HG03575 (cell line): ENCODE measurements around the gene KMT5B.
"Not testable (repeated sequence)": the region's sequence is repeated elsewhere in the genome, so short reads cannot be mapped to it uniquely, and the experiment has no call there.

Source experiments
- ATAC-seq: cut with Tn5 transposase; IDR thresholded peaks from one replicate; pipeline ENCODE4 v1.9.1; 2021; ENCODE audit not compliant: unreplicated experiment, insufficient number of reproducible peaks, low FRiP score; ENCODE audit errors: extremely low read depth

KMT5B gene

DNA sequence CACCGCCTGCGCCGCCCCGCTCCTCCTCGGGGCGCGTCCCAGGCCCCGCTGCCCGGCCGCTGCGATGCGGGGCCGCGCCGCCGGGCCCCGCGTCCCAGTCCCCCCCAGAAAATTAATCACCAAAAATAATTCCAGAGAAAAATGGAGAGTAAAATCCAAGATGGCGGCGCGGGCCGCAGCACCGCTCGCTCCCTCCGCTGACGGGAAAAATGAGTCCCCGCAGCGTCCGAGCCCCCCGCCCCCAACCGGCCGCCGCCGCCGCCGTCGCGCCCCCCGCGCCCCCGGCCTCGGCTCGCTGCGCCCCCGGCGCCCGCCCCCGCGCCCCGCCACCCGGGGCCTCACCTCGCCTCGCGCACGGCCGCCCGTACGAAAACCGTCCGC, at the start of gene KMT5B:
Gene KMT5B, minus strand, starts transcription at position 162 of the 381 bp plus-strand sequence. CDS start 23,220 bp downstream, outside the sequence.
- no peak for ATAC-seq

DNA sequence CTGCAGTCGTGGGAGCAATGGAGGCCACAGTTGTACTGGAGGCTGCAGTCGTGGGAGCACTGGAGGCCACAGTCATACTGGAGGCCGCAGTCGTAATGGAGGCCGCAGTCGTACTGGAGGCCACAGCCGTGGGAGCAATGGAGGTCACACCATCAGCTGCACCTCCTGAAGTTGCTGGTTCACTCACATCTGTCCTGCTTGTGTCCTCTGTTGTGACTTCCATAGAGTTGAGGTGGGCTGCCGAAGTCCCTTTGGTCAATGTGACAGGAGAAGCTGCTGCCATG, 49.4 kb upstream of the KMT5B start:
- no peak for ATAC-seq

DNA sequence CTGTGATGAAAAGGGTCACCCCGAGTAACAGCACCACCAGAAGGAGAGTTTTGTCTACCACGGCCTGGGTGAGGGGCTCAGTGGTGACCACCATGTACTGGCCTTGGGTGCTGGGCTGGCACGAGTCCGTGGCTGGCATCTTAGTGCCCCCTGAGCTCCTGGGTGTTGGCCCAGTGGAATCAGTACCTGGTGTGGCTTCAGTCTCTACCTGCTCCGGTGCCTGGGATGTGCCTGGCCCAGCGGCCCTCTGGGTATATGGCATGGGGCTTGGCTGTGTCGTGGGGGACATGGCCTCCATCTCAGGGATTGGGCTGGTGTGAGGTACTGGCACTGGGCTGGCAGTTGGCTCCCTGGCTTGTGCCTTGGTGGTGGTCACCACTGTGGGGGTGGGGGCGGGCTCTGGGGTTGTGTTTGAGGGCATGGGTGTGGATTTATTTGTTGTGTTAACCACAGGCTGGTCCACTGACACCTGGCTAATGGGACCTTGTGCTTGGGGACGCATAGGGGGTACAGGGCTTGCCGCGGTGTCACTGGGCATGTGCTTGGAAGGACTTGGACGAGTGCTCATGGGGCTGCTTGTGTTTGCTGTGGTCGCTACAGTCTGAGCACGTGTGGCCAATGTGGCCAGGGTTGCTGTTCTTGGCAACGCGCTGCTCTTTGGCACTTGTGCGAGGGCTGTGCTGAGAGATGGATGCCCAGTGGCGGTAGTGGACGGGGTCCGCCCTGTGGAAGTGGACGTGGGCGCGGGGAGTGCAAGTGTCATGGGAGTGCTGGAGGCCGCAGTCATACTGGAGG, 48.9 kb upstream of the KMT5B start:
- ATAC-seq, result no peak

DNA sequence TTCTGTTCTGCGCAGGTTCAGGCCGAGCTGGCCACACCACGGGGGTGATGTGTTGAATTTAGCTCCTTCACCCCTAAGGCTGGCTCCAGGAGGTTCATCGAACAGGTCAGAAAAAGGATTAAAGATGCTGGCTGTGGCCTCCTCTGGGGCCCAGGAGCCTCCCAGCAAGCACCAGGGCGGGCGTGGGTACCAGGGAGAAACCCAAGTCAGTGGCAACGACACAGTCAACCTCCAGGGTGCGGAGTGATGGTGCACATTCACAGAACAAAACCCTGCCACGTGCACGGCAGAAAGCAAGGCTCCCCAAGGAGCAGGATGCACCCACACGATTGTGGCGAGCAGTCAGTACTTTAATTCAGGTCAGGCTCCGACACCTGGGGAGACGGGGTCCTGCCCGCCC, 47.9 kb upstream of the KMT5B start:
- ATAC-seq, result no peak

DNA sequence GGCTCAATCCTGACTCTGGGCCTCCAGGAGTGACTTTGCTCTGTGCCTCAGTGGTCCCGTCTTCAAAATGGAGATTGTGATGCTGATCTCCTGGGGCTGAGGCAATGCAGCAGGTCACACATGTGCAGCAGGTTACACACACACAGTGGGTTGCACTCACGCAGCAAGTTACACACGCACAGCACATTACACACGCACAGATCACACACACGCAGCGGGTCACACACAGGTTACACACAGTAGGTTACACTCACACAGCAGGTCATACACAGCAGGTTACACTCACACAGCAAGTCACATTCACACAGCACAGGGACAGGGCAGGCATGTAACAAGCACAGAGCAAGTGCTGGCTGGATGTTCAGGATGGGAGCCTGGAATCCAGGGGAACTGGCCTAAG, 47.4 kb upstream of the KMT5B start:
- no peak for ATAC-seq

DNA sequence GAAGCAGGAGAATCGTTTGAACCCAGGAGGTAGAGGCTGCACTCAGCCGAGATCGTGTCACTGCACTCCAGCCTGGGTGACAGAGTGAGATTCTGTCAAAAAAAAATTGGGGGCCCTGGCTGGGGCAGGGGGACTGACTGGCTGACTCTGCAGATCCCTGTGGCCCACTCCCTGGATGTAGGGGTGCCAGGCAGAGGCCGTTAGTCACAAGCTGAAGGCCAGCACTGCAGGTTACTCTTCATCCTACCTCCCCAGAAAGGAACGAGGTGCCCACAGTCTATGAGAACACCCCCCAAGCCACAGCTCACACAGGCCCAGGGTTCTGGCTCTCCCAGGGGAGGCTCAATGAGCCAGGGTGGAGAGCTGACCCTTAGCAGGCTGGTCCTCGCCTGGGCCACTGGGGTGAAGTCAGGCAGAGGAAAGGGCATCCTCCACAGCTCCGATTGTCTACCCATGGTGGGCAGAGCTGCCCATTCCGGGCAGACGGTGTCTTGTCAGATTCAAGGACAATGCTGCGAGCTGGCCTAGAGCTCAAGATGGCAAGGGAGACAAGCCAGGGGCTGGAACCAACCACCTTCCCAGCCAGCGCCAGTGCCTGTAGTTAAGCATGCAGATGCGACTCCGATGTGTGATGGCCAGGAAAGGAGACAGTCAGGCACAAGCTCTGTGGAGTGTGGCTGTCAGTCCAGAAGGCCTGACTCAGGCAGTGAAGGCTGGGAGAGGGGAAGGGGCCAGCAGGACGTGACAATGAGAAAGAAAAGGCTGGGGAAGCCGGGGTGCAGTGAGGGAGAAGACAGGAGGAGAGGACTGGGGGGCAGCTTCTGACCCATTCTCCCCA, 46.2 kb upstream of the KMT5B start:
- no peak for ATAC-seq

DNA sequence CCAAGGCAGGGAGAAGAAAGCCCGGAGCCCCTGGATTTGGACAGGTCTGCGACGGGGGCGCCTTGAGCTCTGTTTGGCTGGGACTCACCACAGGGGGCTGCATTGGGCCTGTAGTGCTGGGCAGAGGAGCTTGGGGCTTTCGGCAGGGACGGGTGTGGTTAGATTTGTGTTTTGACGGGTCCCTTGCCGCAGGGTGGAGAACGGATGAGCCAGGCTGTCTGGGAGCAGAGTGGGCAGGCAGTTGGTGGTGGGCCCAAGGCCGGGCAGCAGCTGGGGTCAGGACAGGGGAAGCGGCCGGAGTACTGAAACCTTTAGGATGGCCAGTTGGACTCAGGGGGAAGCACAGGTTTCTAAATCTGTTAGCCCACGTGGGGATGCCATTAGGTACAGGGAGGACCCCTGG, 45.3 kb upstream of the KMT5B start:
- ATAC-seq, result no peak

DNA sequence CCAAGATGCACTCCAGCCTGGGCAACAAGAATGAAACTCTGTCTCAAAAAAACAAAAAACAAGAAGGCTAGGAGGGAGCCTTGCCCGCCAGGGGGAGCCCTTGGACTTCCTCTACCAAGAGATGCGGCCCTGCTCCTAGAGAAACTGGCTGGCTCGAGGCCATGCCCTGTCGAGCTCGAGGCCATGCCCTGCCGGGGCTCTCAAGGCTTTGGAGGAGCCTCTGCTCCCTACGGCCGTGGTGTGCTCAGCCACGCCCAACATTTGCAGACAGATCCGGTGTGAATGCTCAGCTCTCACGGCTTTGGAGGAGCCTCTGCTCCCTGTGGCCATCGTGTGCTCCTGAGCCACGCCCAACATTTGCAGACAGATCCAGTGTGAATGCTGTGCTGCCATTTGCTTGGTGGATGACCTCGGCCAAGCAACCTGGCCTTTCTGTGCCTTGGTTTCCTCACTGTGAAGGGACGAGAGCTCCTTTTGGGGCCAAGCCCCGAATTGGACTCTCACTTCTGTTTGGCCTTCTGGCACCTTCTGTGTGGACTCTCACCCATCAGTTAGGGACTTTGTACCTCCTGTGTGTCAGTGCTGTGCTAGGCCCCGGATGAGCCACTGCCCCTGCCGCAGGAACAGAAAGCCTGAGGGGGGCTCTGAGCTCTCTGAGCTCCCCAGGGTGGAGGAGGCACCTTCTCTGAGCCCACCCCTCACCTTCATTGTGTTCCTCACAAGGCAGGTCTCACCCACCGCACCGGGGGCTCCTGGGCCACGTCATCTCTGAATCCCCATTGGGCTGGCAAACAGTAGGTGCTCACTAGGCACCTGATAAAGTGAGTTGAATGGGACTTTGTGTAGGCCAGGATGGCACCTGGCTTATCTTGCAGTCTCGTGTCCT, 44.6 kb upstream of the KMT5B start:
- no peak for ATAC-seq

DNA sequence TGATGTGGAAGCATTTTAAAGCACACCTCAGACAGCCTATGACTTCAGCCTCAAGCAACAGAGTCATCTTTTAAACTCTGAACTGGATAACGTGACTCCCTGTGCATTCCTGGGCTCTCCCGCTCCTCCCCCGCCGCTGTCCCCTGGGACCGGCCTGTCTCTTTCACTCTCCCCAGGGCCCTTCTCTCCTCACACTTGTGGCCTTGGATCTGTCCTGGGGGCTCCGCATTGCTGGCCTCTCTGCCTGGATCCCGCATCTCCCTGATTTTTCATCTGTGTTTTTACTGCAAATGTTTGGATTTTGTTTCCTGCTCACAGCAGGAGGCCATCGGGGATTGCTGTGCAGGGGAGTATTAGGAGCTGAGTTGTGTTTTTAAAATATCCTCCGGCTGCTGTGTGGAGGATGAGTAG, 43.2 kb upstream of the KMT5B start:
- no peak for ATAC-seq

DNA sequence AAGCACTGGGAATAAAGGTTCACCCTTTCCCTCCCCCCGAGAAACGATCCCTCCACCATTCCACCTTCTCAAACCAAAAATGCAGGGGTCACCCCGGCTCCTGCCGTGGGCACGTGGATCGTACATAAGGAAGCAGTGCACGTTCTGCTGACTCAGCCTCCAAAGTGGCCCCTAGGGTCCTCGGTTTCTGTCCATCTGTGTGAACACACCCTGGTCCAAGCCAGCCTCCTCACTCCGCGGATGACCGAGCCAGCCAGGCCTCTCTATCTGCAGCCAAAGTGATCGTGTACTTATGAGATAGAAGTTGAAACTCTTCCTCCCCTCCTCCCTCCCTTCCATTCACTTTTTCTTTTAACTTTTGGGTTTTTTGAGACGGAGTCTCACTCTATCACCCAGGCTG, 42.4 kb upstream of the KMT5B start:
- no peak for ATAC-seq

DNA sequence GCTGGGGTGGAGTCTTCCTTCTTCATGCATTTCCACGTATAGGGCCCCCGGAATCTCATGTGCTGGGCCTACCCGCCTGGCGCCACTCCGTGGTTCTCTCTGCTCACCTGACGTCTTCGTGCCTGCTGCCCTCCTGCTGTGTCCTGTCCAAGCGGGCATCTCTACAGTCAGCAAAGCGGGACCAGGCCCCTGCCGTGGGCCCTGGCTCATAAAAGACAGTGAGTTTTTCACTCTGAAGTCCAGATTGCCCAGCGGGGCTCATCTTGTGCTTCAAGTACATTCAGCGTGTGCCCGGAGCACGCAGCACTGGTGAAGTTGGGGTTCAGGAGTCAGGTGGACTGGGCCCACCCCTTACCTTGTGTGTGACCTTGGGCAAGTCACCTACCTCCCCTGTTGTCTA, 41.3 kb upstream of the KMT5B start:
- no peak for ATAC-seq

DNA sequence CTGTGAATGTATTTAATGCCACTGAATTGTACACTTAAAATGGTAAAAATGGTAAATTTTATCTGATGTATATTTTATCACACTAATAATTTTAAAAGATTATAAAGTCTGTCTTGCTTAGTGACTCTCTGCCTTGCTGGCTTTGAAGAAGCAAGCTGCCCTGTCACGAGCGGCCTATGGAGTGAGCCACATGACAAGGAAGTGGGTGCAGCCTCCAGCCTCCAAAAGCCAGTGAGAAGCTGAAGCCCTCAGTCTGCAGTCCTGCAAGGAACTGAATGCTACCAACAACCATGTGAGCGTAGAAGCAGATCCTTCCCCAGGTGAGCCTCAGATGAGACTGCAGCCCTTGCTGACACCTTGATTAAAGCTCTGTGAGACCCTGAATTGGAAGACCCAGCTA, 38.7 kb upstream of the KMT5B start:
- no peak for ATAC-seq

DNA sequence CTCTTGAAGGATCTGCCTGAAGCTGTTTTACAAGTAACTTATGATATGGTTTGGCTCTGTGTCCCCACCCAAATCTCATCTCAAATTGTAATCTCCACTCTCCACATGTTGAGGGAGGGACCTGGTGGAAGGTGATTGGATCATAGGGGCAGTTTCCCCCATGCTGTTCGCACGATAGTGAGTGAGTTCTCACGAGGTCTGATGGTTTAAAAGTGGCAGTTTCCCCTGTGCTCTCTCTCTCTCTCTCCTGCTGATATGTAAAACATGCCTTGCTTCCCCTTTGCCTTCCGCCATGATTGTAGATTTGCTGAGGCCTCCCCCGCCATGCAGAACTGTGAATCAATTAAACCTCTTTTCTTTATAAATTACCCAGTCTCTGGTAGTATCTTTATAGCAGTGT, 31.8 kb upstream of the KMT5B start:
- not testable (repeated sequence) for ATAC-seq

DNA sequence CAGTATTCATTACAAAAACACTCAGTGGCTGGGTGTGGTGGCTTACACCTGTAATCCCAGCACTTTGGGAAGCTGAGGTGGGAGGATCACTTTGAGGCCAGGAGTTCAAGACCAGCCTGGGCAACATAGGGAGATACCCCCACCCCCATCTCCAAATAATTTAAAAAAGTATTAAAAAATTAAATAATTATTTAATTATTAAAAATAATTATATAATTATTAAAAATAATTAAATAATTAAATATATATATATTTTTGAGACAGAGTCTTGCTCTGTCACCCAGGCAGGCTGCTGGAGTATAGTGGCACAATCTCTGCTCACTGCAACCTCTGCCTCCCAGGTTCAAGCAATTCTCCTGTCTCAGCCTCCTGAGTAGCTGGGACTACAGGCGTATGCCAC, 30.8 kb upstream of the KMT5B start:
- ATAC-seq, result not testable (repeated sequence)

DNA sequence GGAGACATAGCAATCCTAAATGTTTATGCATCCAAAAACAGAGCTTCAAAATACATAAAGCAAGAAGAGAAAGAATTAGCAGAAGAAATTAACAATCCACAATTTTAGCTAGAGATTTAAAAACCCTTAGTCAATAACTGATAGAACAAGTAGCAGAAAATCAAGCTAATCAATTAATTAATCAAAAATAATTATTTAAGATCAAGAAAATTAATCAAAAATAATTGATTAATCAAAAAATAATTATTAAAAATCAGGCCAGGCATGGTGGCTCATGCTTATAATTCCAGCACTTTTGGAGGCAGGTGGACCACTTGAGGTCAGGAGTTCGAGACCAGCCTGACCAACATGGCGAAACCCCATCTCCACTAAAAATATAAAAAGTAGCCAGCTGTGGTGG, 29.5 kb upstream of the KMT5B start:
- no peak for ATAC-seq

DNA sequence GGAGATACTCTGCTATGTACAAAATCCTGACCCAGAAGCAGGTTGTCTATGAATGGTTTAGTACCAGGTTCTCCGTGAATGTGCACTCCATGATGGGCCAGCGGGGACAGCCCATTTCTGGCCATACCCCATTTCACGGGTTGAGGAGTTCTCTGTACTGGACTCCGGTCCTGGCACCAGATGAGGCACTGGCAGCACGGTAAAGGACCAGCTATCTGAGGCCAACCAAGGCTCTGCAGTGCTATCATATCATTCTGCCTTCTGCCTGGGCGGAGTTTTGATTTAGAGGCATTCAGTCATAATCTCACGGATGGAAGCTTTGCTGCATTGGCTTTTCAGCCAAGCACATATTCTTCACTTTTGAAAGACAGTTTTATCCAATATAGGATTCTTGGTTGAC, 18.5 kb upstream of the KMT5B start:
- ATAC-seq, result no peak

DNA sequence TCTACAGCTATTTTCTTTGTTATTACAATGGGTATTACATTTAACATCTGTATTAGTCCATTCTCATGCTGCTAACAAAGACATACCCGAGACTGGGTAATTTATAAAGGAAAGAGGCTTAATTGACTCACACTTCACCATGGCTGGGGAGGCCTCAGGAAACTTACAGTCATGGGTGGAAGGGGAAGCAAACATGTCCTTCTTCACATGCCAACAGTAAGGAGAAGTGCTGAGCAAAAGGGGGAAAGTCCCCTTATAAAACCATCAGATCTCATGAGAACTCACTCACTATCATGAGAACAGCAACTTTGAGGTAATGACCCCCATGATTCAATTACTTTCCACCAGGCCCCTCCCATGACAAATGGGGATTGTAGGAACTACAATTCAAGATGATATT, 16.5 kb upstream of the KMT5B start:
- no peak for ATAC-seq

DNA sequence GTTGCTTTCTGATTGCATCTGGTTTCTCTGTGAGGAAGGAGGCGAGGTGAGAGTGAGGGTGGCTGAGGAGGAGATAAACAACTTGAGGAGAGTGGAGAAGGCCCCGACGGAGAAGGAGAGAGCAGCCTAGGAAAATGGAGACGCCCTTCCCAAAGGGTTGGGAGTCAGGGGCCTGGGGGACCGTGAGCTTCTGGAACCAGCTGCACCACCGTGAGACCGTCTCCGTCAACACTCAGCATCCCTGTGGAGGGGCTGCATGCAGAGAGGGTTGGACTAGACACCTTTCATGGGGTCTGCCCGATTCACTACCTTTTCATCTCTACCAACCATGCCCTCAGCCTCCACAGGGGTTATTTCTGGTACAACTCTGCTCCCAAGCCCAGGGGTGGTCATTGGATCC, 13.3 kb upstream of the KMT5B start:
- no peak for ATAC-seq

DNA sequence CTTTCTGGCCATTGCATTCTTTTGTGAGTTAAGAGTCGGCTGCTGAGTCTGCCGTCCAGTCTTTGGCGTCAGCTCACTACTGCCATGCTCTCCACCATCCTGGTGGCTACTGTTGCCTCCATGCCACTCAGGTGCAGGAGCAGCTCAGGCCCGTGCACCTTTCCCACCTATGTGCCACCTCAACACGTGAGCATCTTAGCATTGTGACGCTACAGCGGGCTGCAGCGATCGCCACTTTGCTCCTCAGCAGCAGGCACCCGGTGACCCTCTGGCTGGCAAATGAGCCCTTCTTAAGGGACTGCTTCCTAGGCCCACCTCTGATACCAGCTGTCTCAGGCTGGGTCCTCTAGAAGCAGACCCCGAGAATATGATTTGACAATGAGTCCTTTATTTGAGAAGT, 11.5 kb upstream of the KMT5B start:
- no peak for ATAC-seq

DNA sequence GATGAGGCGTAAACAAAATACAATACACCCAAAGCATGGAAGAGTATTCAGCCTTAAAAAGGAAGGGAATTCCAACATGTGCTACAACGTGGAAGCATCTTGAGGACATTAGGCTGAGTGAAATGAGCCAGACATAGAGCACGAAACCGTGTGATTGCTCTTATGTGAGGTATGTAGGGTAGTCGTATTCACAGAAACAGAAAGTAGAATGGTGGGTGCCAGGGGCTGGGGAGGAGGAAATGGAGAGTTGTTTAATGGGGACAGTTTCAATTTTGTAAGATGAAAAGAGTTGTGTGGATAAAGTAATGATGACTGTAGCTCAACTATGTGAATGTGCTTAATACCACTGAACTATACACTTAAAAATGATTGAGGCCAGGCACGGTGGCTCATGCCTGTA, 10.2 kb upstream of the KMT5B start:
- ATAC-seq, result no peak
